Body of pancreas (tissue), 4 donors: ENCODE data around the gene SORCS2.

Experiments used
- CTCF ChIP-seq, 7 experiments: fragments of 450-650 bp in 4 of 7; fragments of 200-600 bp in 3 of 7; sonication (generic) in 3 of 7; IDR thresholded peaks; one replicate each; pipeline ENCODE4 v1.5.1; 2016 to 2019; ENCODE audit warnings: antibody characterized with exemption in 7 of 7
- POLR2A ChIP-seq, 3 donors: fragments of 450-650 bp; IDR thresholded peaks; one replicate each; pipeline ENCODE4 v1.6.1; 2016; ENCODE audit warnings: antibody characterized with exemption in 3 of 3, mild to moderate bottlenecking in 2 of 3

GRCh38 chr4:7272404-7272803, 80.1 kb downstream of the SORCS2 start:
- TF ChIP-seq CTCF (IDR thresholded peaks at IDR 0.05) = no peak
- no peak for TF ChIP-seq POLR2A (IDR thresholded peaks at IDR 0.05)
